ENCODE results near the gene ANKHD1. TPM values are rescaled to one million over a fixed set of nuclear protein-coding genes. Genes with fewer than 3 reads are reported as not detected.

The ANKHD1 gene
- total RNA-seq, 1 experiment from 2014 or later = 140 TPM

- CTCF ChIA-PET = interaction anchor here (0.5 to 1.1 kb wide), 4 partner anchors 92 to 173 kb away, joined by 3 read pairs; partner anchors contain the start of gene TMCO6
- peak overlapping the region; percentile 36 for H3K27ac ChIP-seq (ENCODE audit: low read length)
- H3K27me3 ChIP-seq (ENCODE audit: control insufficient read depth, insufficient read depth, low read length) = no peaks in the 10 kb centered on the region
- ATAC-seq = peak; percentile 46
- POLR2A ChIA-PET = interaction anchor here (0.6 kb wide), 1 partner anchor 54 kb away, joined by 3 read pairs; no protein-coding TSS in a partner anchor
- peaks cover 34% of the 10 kb centered on the region for H3K4me1 ChIP-seq (ENCODE audit: control insufficient read depth, insufficient read depth, low read length)
- peaks cover 10% of the 10 kb centered on the region; the same call in 1 of the 2 replicates for H3K36me3 ChIP-seq (ENCODE audit: control insufficient read depth, insufficient read depth, low read length)
- TF ChIP-seq SIN3A (IDR thresholded peaks at IDR 0.05; ENCODE audit: borderline replicate concordance, insufficient read depth, low read depth, low read length) (no peak), POLR2AphosphoS5 (IDR thresholded peaks at IDR 0.05; ENCODE audit: low read depth, low read length) (no peak), TCF7L2 (IDR thresholded peaks at IDR 0.05; ENCODE audit: low read depth, low read length) (no peak)
- TF ChIP-seq, protein P1, sequence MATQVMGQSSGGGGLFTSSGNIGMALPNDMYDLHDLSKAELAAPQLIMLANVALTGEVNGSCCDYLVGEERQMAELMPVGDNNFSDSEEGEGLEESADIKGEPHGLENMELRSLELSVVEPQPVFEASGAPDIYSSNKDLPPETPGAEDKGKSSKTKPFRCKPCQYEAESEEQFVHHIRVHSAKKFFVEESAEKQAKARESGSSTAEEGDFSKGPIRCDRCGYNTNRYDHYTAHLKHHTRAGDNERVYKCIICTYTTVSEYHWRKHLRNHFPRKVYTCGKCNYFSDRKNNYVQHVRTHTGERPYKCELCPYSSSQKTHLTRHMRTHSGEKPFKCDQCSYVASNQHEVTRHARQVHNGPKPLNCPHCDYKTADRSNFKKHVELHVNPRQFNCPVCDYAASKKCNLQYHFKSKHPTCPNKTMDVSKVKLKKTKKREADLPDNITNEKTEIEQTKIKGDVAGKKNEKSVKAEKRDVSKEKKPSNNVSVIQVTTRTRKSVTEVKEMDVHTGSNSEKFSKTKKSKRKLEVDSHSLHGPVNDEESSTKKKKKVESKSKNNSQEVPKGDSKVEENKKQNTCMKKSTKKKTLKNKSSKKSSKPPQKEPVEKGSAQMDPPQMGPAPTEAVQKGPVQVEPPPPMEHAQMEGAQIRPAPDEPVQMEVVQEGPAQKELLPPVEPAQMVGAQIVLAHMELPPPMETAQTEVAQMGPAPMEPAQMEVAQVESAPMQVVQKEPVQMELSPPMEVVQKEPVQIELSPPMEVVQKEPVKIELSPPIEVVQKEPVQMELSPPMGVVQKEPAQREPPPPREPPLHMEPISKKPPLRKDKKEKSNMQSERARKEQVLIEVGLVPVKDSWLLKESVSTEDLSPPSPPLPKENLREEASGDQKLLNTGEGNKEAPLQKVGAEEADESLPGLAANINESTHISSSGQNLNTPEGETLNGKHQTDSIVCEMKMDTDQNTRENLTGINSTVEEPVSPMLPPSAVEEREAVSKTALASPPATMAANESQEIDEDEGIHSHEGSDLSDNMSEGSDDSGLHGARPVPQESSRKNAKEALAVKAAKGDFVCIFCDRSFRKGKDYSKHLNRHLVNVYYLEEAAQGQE (IDR thresholded peaks at IDR 0.05; ENCODE audit: insufficient read depth in 1 of 2, low read depth in 2 of 2, low read length in 1 of 2) = no peak
- no peaks in the 10 kb centered on the region for H3K9me3 ChIP-seq (ENCODE audit: control insufficient read depth, insufficient read depth, low read depth, low read length)
- no peak for DNase-seq (ENCODE audit: low read depth, low spot score)
- BruUV-seq (replicated peaks) = no TSS peak
- intact Hi-C loops (cut with micrococcal nuclease; ENCODE audit: unreplicated experiment) = no loop called here
- H3K4me3 ChIP-seq (ENCODE audit: low read depth in 2 of 2, low read length in 2 of 2) = peak overlapping the region in 1 of 2 experiments; percentile 53; a peak in 1 of 4 replicates
- in situ Hi-C loops (cut with HindIII; ENCODE audit: low pct_unique_long_range_greater_than_20kb, low sequenced_read_pairs) = no loop called here
Measured at GRCh38 chr5:140546851-140547507, 145.3 kb downstream of the ANKHD1 start.

GRCh38 chr5:140547508-140548299 lies 146.1 kb downstream of the ANKHD1 start, which contains the start of gene EIF4EBP3:
TSS of gene EIF4EBP3 (plus strand) at chr5:140547662. CDS start at chr5:140547738, 76 bp downstream.
- DNase-seq (ENCODE audit: low read depth, low spot score) (peak; percentile 64), ATAC-seq (peak; percentile 96)
- Histone ChIP-seq H3K4me1 (ENCODE audit: control insufficient read depth, insufficient read depth, low read length) (peaks cover 34% of the 10 kb centered on the region), H3K27me3 (ENCODE audit: control insufficient read depth, insufficient read depth, low read length) (no peaks in the 10 kb centered on the region), H3K9me3 (ENCODE audit: control insufficient read depth, insufficient read depth, low read depth, low read length) (no peaks in the 10 kb centered on the region), H3K27ac (ENCODE audit: low read length) (peak within 1 kb of the TSS; percentile 76), H3K4me3 (ENCODE audit: low read depth in 2 of 2, low read length in 2 of 2) (peak within 1 kb of the TSS; percentile 25 to 53), H3K36me3 (ENCODE audit: control insufficient read depth, insufficient read depth, low read length) (peaks cover 10% of the 10 kb centered on the region; the same call in 1 of the 2 replicates)
- POLR2A ChIA-PET = interaction anchor here (0.5 to 1.1 kb wide), 3 partner anchors 9 to 133 kb away, joined by 3 to 6 read pairs (median 3); no protein-coding TSS in a partner anchor
- intact Hi-C loops (cut with micrococcal nuclease; ENCODE audit: unreplicated experiment) = no loop called here
- in situ Hi-C loops (cut with HindIII; ENCODE audit: low pct_unique_long_range_greater_than_20kb, low sequenced_read_pairs) = no loop called here
- no TSS peak for BruUV-seq (replicated peaks)
- CTCF ChIA-PET = interaction anchor here (0.5 to 1.1 kb wide), 4 partner anchors 91 to 174 kb away, joined by 3 read pairs; partner anchors contain the start of gene TMCO6
- TF ChIP-seq, protein P2, sequence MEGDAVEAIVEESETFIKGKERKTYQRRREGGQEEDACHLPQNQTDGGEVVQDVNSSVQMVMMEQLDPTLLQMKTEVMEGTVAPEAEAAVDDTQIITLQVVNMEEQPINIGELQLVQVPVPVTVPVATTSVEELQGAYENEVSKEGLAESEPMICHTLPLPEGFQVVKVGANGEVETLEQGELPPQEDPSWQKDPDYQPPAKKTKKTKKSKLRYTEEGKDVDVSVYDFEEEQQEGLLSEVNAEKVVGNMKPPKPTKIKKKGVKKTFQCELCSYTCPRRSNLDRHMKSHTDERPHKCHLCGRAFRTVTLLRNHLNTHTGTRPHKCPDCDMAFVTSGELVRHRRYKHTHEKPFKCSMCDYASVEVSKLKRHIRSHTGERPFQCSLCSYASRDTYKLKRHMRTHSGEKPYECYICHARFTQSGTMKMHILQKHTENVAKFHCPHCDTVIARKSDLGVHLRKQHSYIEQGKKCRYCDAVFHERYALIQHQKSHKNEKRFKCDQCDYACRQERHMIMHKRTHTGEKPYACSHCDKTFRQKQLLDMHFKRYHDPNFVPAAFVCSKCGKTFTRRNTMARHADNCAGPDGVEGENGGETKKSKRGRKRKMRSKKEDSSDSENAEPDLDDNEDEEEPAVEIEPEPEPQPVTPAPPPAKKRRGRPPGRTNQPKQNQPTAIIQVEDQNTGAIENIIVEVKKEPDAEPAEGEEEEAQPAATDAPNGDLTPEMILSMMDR (IDR thresholded peaks at IDR 0.05) = no peak
- TF ChIP-seq SIN3A (IDR thresholded peaks at IDR 0.05; ENCODE audit: borderline replicate concordance, insufficient read depth, low read depth, low read length) (peak; percentile 66; the same call in 1 of the 2 replicates), TCF7L2 (IDR thresholded peaks at IDR 0.05; ENCODE audit: low read depth, low read length) (no peak), POLR2AphosphoS5 (IDR thresholded peaks at IDR 0.05; ENCODE audit: low read depth, low read length) (peak; percentile 64)
- TF ChIP-seq, protein P1 (IDR thresholded peaks at IDR 0.05; ENCODE audit: insufficient read depth in 1 of 2, low read depth in 2 of 2, low read length in 1 of 2) = peak in 1 of 2 experiments; percentile 61; a peak in 1 of 4 replicates
